ENCODE data around the gene SSBP4. TPM values are rescaled to one million over a fixed set of nuclear protein-coding genes. Genes with fewer than 3 reads are reported as not detected.

SSBP4 gene
- total and polyA plus RNA-seq, 2 donors (not counting 3 experiments of a cell fraction or from before 2014, with no cell fraction given): 89.6 to 151 TPM

GRCh38 chr19:18392926-18393325 is 26.3 kb upstream of the SSBP4 start:
- Histone ChIP-seq H3K9me1 (replicated peaks; ENCODE audit: control insufficient read depth, extremely low read depth, insufficient read depth, low read length) (no peaks in the 10 kb centered on the region), H3K27ac (ENCODE audit: insufficient read depth, low read depth, low read length) (no peak overlapping the region), H3K4me2 (ENCODE audit: insufficient read depth, low read length) (no peak overlapping the region), H2AFZ (ENCODE audit: low read depth, low read length) (no peak overlapping the region), H3K36me3 (ENCODE audit: control insufficient read depth in 2 of 2, extremely low read depth in 1 of 2, insufficient read depth in 2 of 2, low read length in 2 of 2) (peaks cover 0 to 9% of the 10 kb centered on the region in 2 experiments), H3K4me1 (ENCODE audit: control insufficient read depth, extremely low read depth, insufficient read depth, low read length) (peaks cover 6% of the 10 kb centered on the region), H3K9ac (replicated peaks; ENCODE audit: extremely low read depth, insufficient read depth, low read length) (no peak overlapping the region), H3K27me3 (ENCODE audit: control insufficient read depth in 2 of 2, insufficient read depth in 2 of 2, low read length in 2 of 2) (no peaks in the 10 kb centered on the region), H3K79me2 (ENCODE audit: control insufficient read depth, insufficient read depth, low read length) (peaks cover 8% of the 10 kb centered on the region), H4K20me1 (replicated peaks; ENCODE audit: control insufficient read depth, extremely low read depth, insufficient read depth, low read length) (no peaks in the 10 kb centered on the region), H3K4me3 (replicated peaks in 1 of 3; ENCODE audit: insufficient read depth in 1 of 3, low read depth in 1 of 3, low read length in 3 of 3) (no peak overlapping the region), H3K9me3 (replicated peaks; ENCODE audit: control insufficient read depth, insufficient read depth, low read length) (no peaks in the 10 kb centered on the region)
- TF ChIP-seq GATA2 (IDR thresholded peaks at IDR 0.05; ENCODE audit: insufficient read depth, insufficient read length, low read depth, low read length) (no peak), POLR2A (IDR thresholded peaks at IDR 0.05; ENCODE audit: low read depth, low read length) (no peak), CTCF (IDR thresholded peaks at IDR 0.05; ENCODE audit: extremely low read depth in 1 of 2, insufficient read depth in 1 of 2, low read depth in 1 of 2, low read length in 2 of 2) (no peak), POLR2AphosphoS5 (IDR thresholded peaks at IDR 0.05; ENCODE audit: insufficient read depth, low read depth, low read length) (no peak), MYC (IDR thresholded peaks at IDR 0.05; ENCODE audit: low read depth, low read length) (no peak), EZH2 (IDR thresholded peaks at IDR 0.05; ENCODE audit: borderline replicate concordance, low read depth, low read length, severe bottlenecking) (no peak), JUN (IDR thresholded peaks at IDR 0.05; ENCODE audit: borderline replicate concordance, insufficient read depth, insufficient read length, low read depth) (no peak)
- TF ChIP-seq, protein P1, sequence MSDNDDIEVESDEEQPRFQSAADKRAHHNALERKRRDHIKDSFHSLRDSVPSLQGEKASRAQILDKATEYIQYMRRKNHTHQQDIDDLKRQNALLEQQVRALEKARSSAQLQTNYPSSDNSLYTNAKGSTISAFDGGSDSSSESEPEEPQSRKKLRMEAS (IDR thresholded peaks at IDR 0.05; ENCODE audit: insufficient read depth, insufficient read length): no peak
- FAIRE-seq: no peak
- intact Hi-C loops (cut with micrococcal nuclease) (no loop called here), dilution Hi-C loops (cut with MboI; ENCODE audit: extremely low pct_ligation_motif_present, low sequenced_read_pairs) (no loop called here)
- no peak for DNase-seq (ENCODE audit: low read depth, low spot score)
- POLR2A ChIA-PET: interaction anchor here (1.0 kb wide), 1 partner anchor 112 kb away, joined by 4 read pairs; the partner anchor contains the start of gene JUND
- CTCF ChIA-PET: interaction anchor here (0.5 to 9.4 kb wide), 9 partner anchors 9 to 113 kb away, joined by 3 to 115 read pairs (median 5); no protein-coding TSS in a partner anchor
- BruUV-seq (replicated peaks): no TSS peak
